ENCODE data around the gene EFL1. TPM values are rescaled to one million over a fixed set of nuclear protein-coding genes. Genes with fewer than 3 reads are reported as not detected.

Gene EFL1
- polyA plus RNA-seq, 1 of the 3 experiments (the other 2 are of a cell fraction) = 12.3 TPM

- H3K4me1 ChIP-seq (ENCODE audit: control insufficient read depth in 1 of 2, insufficient read depth in 2 of 2, low read depth in 1 of 2, low read length in 1 of 2) = peaks cover 3% of the 10 kb centered on the region in 2 experiments; a peak in 3 of 4 replicates
- no peak for DNase-seq
- peak overlapping the region in 1 of 2 experiments; percentile 48; a peak in 1 of 4 replicates for H3K27ac ChIP-seq (ENCODE audit: low read depth in 2 of 2, low read length in 1 of 2)
- 95% methylated on average over 2 of the region's 2 CpGs for WGBS (ENCODE audit: low lambda C conversion rate)
- peaks cover 22 to 24% of the 10 kb centered on the region in 2 experiments for H3K36me3 ChIP-seq (replicated peaks in 1 of 2; ENCODE audit: control insufficient read depth in 1 of 2, insufficient read depth in 2 of 2, low read length in 1 of 2)
- ChIA-PET POLR2A (interaction anchor here (1.2 kb wide), 1 partner anchor 95 kb away, joined by 3 read pairs; the partner anchor contains the start of gene MEX3B), CTCF (interaction anchor here (0.9 to 2.5 kb wide), 7 partner anchors 9 to 98 kb away, joined by 3 to 15 read pairs (median 7); no protein-coding TSS in a partner anchor)
- no peaks in the 10 kb centered on the region for H3K9me3 ChIP-seq
- H3K9ac ChIP-seq = no peak overlapping the region; the same call in 1 of the 2 replicates
- H3K4me3 ChIP-seq (ENCODE audit: low read depth in 2 of 2, low read length in 1 of 2) = no peak overlapping the region
- H3K9me2 ChIP-seq = no peaks in the 10 kb centered on the region
- H2AFZ ChIP-seq (ENCODE audit: low read depth) = no peak overlapping the region
- no peak overlapping the region for H3K4me2 ChIP-seq
- no peaks in the 10 kb centered on the region for H3K79me2 ChIP-seq (ENCODE audit: insufficient read depth)
- H4K20me1 ChIP-seq (ENCODE audit: insufficient read depth) = no peaks in the 10 kb centered on the region
- no peaks in the 10 kb centered on the region for H3K27me3 ChIP-seq (ENCODE audit: insufficient read depth)
- TF ChIP-seq JUND (IDR thresholded peaks at IDR 0.05) = no peak
- no peak for TF ChIP-seq GATA2 (CRISPR knock-in tag; IDR thresholded peaks at IDR 0.05)
- no peak for TF ChIP-seq FOXM1 (IDR thresholded peaks at IDR 0.05; ENCODE audit: low read depth)
- no peak for TF ChIP-seq TAF1 (IDR thresholded peaks at IDR 0.05; ENCODE audit: borderline replicate concordance, low read depth, low read length)
- no peak for TF ChIP-seq TCF12 (IDR thresholded peaks at IDR 0.05)
- no peak for TF ChIP-seq FOSL2 (IDR thresholded peaks at IDR 0.05; ENCODE audit: borderline replicate concordance, low read depth)
- TF ChIP-seq MEF2A (IDR thresholded peaks at IDR 0.05; ENCODE audit: borderline replicate concordance, low read depth) = no peak
- no peak for TF ChIP-seq POLR2AphosphoS5 (IDR thresholded peaks at IDR 0.05; ENCODE audit: low read depth, low read length)
- TF ChIP-seq CHD2 (IDR thresholded peaks at IDR 0.05; ENCODE audit: low read length, partially characterized antibody) = no peak
- TF ChIP-seq MXI1 (IDR thresholded peaks at IDR 0.05; ENCODE audit: low read depth, low read length) = no peak
- TF ChIP-seq, protein P1, sequence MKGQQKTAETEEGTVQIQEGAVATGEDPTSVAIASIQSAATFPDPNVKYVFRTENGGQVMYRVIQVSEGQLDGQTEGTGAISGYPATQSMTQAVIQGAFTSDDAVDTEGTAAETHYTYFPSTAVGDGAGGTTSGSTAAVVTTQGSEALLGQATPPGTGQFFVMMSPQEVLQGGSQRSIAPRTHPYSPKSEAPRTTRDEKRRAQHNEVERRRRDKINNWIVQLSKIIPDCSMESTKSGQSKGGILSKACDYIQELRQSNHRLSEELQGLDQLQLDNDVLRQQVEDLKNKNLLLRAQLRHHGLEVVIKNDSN (IDR thresholded peaks at IDR 0.05; ENCODE audit: borderline replicate concordance, low read depth) = no peak
- no peak for TF ChIP-seq ZBTB33 (IDR thresholded peaks at IDR 0.05; ENCODE audit: borderline replicate concordance, low read depth)
- TF ChIP-seq MAX (IDR thresholded peaks at IDR 0.05; ENCODE audit: low read depth) = no peak
- TF ChIP-seq, protein P2, sequence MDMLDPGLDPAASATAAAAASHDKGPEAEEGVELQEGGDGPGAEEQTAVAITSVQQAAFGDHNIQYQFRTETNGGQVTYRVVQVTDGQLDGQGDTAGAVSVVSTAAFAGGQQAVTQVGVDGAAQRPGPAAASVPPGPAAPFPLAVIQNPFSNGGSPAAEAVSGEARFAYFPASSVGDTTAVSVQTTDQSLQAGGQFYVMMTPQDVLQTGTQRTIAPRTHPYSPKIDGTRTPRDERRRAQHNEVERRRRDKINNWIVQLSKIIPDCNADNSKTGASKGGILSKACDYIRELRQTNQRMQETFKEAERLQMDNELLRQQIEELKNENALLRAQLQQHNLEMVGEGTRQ (IDR thresholded peaks at IDR 0.05; ENCODE audit: borderline replicate concordance, low read depth, low read length) = no peak
- peaks cover 15% of the 10 kb centered on the region for H3F3A ChIP-seq (replicated peaks; ENCODE audit: insufficient read depth)
Measured at GRCh38 chr15:82140886-82141285, 121.6 kb downstream of the EFL1 start.
